Stomach (tissue), 9 donors: ENCODE data around the gene MBD4. TPM values are rescaled to one million over a fixed set of nuclear protein-coding genes. Genes with fewer than 3 reads are reported as not detected.
A peak's percentile ranks its signal among the peaks of the same experiment; 100 is the strongest.

Experiments used
- DNase-seq, 2 donors: peaks; one replicate each; pipeline versions ENCODE4 v3.0.0 to v3.0.0-alpha.2; 2013 to 2019
- H3K27ac ChIP-seq, 5 donors: fragments of 200-600 bp in 4 of 5; sonication (generic) in 4 of 5; one replicate each; pipeline ENCODE4 v1.5.1; 2013 to 2019; ENCODE audit warnings: mild to moderate bottlenecking in 1 of 5, moderate library complexity in 1 of 5
- H3K27me3 ChIP-seq, 3 donors: fragments of 200-600 bp; sonication (generic); one replicate each; pipeline ENCODE4 v1.5.1; 2017 to 2019; ENCODE audit warnings: mixed run types in 1 of 3
- H3K36me3 ChIP-seq, 4 donors: fragments of 200-600 bp; sonication (generic); 1 replicate in 3 of 4; 2 replicates in 1 of 4; pipeline ENCODE4 v1.5.1; 2016 to 2019
- H3K4me1 ChIP-seq, 4 donors: fragments of 200-600 bp; sonication (generic); one replicate each; pipeline ENCODE4 v1.5.1; 2016 to 2019
- H3K4me3 ChIP-seq, 4 donors: fragments of 200-600 bp; sonication (generic) in 3 of 4; one replicate each; pipeline ENCODE4 v1.5.1; 2016 to 2019; ENCODE audit warnings: mild to moderate bottlenecking in 1 of 4
- H3K9me3 ChIP-seq, 4 donors: fragments of 200-600 bp; sonication (generic); one replicate each; pipeline ENCODE4 v1.5.1; 2016 to 2019
- EP300 ChIP-seq: sonication (generic); formaldehyde crosslinking; IDR thresholded peaks from one replicate; pipeline ENCODE4 v1.6.1; 2017; ENCODE audit warnings: antibody characterized with exemption
- POLR2A ChIP-seq, 4 donors: fragments of 450-650 bp; IDR thresholded peaks; one replicate each; pipeline ENCODE4 v1.6.1; 2016; ENCODE audit warnings: antibody characterized with exemption in 4 of 4, control low read depth in 2 of 4, mild to moderate bottlenecking in 1 of 4, moderate library complexity in 1 of 4
- POLR2AphosphoS5 ChIP-seq, 3 donors: sonication (generic); formaldehyde crosslinking; IDR thresholded peaks; one replicate each; pipeline ENCODE4 v1.6.1; 2016; ENCODE audit warnings: antibody characterized with exemption in 3 of 3
- WGBS, 5 donors: extraction: QIAGEN DNeasy Blood & Tissue Kit in 3 of 5; methylation state at CpG; one replicate each; pipeline versions ENCODE4 v1.1.5 to v1.1.7; 2013 to 2018; 5-methylcytosine and 5-hydroxymethylcytosine counted together
- intact Hi-C: fragments of 100-400 bp; cut with DNase I; formaldehyde crosslinking; loops from one replicate; pipeline ENCODE4 v1.15.1; 2023; ENCODE audit warnings: low total_unique reads
- polyA plus RNA-seq, 3 donors: library from polyadenylated mRNA; stranded (reverse); fragments of 200-250 nt; gene quantifications; one replicate each; pipeline ENCODE4 v1.2.3, GENCODE V29; 2013
- total RNA-seq, 5 donors: library from RNA; depleted of rRNA; stranded (reverse); fragments of >200 nt; gene quantifications; one replicate each; pipeline versions ENCODE4 v1.1.0 to v1.2.3, GENCODE V29; 2014 to 2016
- TF ChIP-seq, protein P1 (sequence below), 7 experiments: fragments of 450-650 bp in 4 of 7; fragments of 200-600 bp in 3 of 7; sonication (generic) in 3 of 7; IDR thresholded peaks; one replicate each; pipeline ENCODE4 v1.5.1; 2016 to 2019; ENCODE audit warnings: antibody characterized with exemption in 7 of 7, control low read depth in 2 of 7, mild to moderate bottlenecking in 1 of 7
- donor health status: healthy with polysubstance abuse.
- donor health status: Bipolar disorder and iron deficiency.
- donor health status: healthy.

The MBD4 gene
- total and polyA plus RNA-seq, 8 donors: 5.8 to 74.1 (median 21.7) TPM

DNA sequence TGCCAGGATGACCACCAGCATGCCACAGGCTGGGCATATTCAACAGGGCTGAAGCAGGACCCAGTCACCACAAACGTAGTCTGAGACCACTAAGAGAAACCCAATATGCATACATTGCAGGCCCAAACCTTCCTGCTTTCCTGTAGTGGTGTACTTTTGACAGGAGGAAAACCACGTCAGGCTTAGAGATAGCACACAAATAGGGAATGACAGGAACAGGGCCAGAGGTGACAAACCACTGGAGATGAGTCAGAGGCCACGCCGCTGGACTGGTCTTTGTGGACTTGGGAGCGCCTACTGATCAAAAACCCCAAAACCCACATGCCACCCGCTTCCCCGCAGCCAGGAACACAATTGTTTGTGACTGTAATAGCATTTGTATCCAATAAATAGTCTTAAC is 7.7 kb downstream of the MBD4 start:
- H3K36me3 ChIP-seq: peaks cover 31 to 66% (median 65%) of the 10 kb centered on the region in 4 donors
- no peak overlapping the region for H3K4me3 ChIP-seq
- H3K27me3 ChIP-seq: no peaks in the 10 kb centered on the region
- peaks cover 32 to 58% (median 45%) of the 10 kb centered on the region in 4 donors for H3K4me1 ChIP-seq
- no peaks in the 10 kb centered on the region for H3K9me3 ChIP-seq
- 75 to 87% (median 83%) methylated on average over 7 of the region's 7 CpGs for WGBS, 5 donors
- intact Hi-C loops: no loop called here
- TF ChIP-seq, protein P1, sequence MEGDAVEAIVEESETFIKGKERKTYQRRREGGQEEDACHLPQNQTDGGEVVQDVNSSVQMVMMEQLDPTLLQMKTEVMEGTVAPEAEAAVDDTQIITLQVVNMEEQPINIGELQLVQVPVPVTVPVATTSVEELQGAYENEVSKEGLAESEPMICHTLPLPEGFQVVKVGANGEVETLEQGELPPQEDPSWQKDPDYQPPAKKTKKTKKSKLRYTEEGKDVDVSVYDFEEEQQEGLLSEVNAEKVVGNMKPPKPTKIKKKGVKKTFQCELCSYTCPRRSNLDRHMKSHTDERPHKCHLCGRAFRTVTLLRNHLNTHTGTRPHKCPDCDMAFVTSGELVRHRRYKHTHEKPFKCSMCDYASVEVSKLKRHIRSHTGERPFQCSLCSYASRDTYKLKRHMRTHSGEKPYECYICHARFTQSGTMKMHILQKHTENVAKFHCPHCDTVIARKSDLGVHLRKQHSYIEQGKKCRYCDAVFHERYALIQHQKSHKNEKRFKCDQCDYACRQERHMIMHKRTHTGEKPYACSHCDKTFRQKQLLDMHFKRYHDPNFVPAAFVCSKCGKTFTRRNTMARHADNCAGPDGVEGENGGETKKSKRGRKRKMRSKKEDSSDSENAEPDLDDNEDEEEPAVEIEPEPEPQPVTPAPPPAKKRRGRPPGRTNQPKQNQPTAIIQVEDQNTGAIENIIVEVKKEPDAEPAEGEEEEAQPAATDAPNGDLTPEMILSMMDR (IDR thresholded peaks at IDR 0.05): no peak
- TF ChIP-seq EP300: no peak
- DNase-seq: no peak
- no peak overlapping the region for H3K27ac ChIP-seq

DNA sequence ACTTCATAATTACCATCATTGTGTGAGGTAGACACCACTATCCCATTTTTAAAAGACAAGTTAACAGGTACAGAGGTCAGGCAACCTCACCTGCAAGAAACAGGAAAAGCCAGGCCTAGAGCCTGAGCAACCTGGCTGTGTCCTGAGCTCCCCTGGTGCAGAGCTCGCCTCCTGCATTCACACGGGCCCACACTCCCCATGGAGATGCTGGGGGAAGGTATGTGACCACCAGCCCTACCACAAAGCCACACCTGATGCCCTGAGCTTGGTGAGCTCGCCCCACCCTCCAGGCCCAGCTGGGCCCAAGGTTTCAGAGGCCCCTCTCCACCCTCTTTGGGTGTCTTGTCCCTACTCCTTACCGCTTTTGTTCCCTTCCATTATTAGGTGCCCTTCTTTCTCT is 10.1 kb downstream of the MBD4 start:
- Histone ChIP-seq H3K27me3 (no peaks in the 10 kb centered on the region), H3K27ac (peak overlapping the region in 3 of 5 donors; percentile 28 to 78 (median 72)), H3K9me3 (no peaks in the 10 kb centered on the region), H3K4me1 (peaks cover 19 to 33% (median 28%) of the 10 kb centered on the region in 4 donors), H3K4me3 (no peak overlapping the region), H3K36me3 (peaks cover 25 to 47% (median 45%) of the 10 kb centered on the region in 4 donors)
- intact Hi-C loops: no loop called here
- TF ChIP-seq POLR2AphosphoS5 (IDR thresholded peaks at IDR 0.05): no peak
- TF ChIP-seq, protein P1 (IDR thresholded peaks at IDR 0.05): no peak
- TF ChIP-seq EP300: no peak
- no peak for TF ChIP-seq POLR2A (IDR thresholded peaks at IDR 0.05)
- WGBS, 5 donors: 72 to 83% (median 81%) methylated on average over 4 of the region's 4 CpGs
- no peak for DNase-seq

DNA sequence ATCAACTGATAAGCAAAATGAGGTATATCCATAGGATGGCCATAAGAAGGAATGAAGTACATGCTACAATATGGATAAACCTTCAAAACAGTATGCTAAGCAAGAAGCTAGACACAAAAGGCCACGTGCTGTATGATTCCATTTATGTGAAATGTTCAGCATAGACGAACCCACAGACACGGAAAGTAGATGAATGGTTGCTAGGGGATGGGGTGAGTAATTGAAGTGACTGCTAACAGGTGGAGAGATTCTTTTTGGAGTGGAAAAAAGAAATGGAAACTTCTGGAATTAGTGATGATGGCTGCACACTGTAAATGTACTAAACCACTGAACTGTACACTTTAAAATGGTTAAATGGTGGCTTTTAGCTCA is 10.7 kb downstream of the MBD4 start:
- no peak for DNase-seq
- peaks cover 19 to 31% (median 24%) of the 10 kb centered on the region in 4 donors for H3K4me1 ChIP-seq
- peak overlapping the region; percentile 50 to 78 (median 63) for H3K4me3 ChIP-seq
- WGBS, 5 donors: 59 to 74% (median 67%) methylated on average over 3 of the region's 3 CpGs
- intact Hi-C loops: no loop called here
- no peaks in the 10 kb centered on the region for H3K27me3 ChIP-seq
- TF ChIP-seq POLR2AphosphoS5 (IDR thresholded peaks at IDR 0.05): no peak
- TF ChIP-seq EP300: no peak
- no peak for TF ChIP-seq POLR2A (IDR thresholded peaks at IDR 0.05)
- TF ChIP-seq, protein P1 (IDR thresholded peaks at IDR 0.05): no peak
- peaks cover 25 to 44% (median 41%) of the 10 kb centered on the region in 4 donors for H3K36me3 ChIP-seq
- H3K9me3 ChIP-seq: no peaks in the 10 kb centered on the region
- peak overlapping the region in 4 of 5 donors; percentile 58 to 78 (median 66) for H3K27ac ChIP-seq

DNA sequence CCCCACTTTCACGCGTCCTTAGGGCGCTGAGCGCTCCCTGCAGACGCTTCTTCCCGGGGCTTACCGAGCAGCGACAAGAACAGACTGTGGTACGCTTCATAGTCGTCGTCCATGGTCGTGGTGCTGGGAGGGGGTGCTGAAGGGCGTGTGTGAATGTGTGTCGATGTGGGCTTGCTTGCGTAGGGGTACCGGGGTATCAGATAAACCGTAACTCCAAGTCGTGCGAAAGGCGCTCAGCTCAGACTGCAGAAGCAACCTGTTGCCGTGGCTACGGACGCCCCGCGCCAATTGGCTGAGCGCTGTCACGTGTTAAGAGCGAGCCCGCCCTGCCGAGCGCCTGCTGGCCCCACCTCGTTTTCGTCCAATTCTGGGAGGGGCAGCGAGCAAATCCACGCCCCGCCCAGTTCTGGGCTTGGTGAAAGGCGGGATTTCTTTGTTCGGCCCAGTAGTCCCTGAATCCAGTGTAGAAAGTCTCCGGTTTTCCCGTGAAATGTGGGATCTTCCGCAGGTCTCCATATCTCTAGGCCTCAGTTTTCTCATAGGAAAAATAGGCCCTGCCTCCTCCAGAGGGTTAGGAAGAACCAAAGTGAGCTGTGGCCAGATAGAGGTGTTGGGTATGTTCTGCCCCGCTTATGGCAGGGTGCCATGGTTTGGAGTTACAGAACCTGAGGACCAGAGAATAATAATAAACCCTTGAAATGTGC is 11.2 kb downstream of the MBD4 start, which contains the start of gene EFCAB12:
EFCAB12 (minus strand) TSS at position 261 of the 704 bp plus-strand sequence; CDS start at position 113, 148 bp downstream.
- peaks cover 19 to 30% (median 21%) of the 10 kb centered on the region in 4 donors for H3K4me1 ChIP-seq
- 2 to 10% (median 3%) methylated on average over 34 to 42 of the region's 42 CpGs for WGBS, 5 donors
- peak; percentile 97 to 98 for DNase-seq
- H3K27me3 ChIP-seq: no peaks in the 10 kb centered on the region
- no peaks in the 10 kb centered on the region for H3K9me3 ChIP-seq
- H3K27ac ChIP-seq: peak within 1 kb of the TSS; percentile 58 to 78 (median 70)
- intact Hi-C loops: no loop called here
- peaks cover 21 to 39% (median 35%) of the 10 kb centered on the region in 4 donors for H3K36me3 ChIP-seq
- H3K4me3 ChIP-seq: peak within 1 kb of the TSS; percentile 50 to 78 (median 63)
- TF ChIP-seq POLR2AphosphoS5 (IDR thresholded peaks at IDR 0.05): peak in 1 of 3 donors; percentile 93
- no peak for TF ChIP-seq POLR2A (IDR thresholded peaks at IDR 0.05)
- no peak for TF ChIP-seq EP300
- TF ChIP-seq, protein P1 (IDR thresholded peaks at IDR 0.05): no peak
